HL-60/S4 (cell line): Measurements from ENCODE around the gene FXYD6.
"Not testable (repeated sequence)": the region's sequence is repeated elsewhere in the genome, so short reads cannot be mapped to it uniquely, and the experiment has no call there.

ENCODE experiments used
- in situ Hi-C: fragments of 300-500 bp; cut with MboI; formaldehyde crosslinking; loops from 2 replicates; pipeline ENCODE4 v1.14.3; 2022; ENCODE audit warnings: low sequenced_read_pairs

FXYD6 gene

DNA sequence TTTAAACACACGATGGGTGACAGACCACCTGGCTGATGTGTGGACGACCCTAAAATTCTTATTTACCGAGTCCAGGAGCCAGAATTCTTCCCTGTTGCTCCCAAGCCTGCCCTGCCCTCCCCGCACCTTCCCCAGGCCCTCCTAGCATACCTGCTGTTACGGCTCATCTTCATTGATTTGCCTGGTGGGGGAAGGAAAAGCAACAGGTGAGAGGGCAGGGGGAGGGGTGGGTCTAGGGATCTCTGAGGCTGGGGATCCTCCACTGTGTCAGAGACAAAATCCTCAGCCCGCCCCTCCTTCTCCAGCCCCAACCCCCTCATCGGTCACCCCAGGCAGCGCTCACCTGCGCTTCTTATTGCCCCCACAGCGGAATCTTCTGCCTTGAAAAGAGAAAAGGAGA is 55.9 kb downstream of the FXYD6 start:
- in situ Hi-C loops, result loop anchor here (5.0 to 10.0 kb wide), 3 partner anchors 127 to 354 kb away; partner anchors contain the start of gene SCN2B

DNA sequence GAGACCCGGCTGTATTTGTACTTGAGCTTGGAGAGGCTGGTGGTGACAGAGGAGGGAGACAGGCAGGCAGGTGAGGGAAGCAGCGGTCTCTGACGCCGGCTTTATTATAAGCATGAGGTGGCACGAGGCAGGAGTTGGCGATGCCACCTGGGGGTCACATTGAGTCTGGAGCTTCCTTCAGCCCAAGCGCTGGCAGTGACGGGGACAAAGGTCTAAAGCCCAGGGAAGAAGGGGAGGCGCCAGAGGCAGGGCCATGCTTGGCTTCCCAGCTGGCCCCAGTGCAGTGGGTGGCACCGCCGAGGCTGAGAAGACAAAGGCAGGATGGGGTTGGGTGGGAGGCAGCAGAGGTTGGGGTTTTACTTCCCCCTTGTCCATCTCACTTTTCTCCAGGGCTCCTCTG is 56.4 kb downstream of the FXYD6 start:
- in situ Hi-C loops, result loop anchor here (5.0 to 10.0 kb wide), 3 partner anchors 127 to 355 kb away; partner anchors contain the start of gene SCN2B

GRCh38 chr11:117819096-117820040 is 57.1 kb downstream of the FXYD6 start:
- in situ Hi-C loops, result loop anchor here (5.0 to 10.0 kb wide), 3 partner anchors 128 to 355 kb away; partner anchors contain the start of gene SCN2B

DNA sequence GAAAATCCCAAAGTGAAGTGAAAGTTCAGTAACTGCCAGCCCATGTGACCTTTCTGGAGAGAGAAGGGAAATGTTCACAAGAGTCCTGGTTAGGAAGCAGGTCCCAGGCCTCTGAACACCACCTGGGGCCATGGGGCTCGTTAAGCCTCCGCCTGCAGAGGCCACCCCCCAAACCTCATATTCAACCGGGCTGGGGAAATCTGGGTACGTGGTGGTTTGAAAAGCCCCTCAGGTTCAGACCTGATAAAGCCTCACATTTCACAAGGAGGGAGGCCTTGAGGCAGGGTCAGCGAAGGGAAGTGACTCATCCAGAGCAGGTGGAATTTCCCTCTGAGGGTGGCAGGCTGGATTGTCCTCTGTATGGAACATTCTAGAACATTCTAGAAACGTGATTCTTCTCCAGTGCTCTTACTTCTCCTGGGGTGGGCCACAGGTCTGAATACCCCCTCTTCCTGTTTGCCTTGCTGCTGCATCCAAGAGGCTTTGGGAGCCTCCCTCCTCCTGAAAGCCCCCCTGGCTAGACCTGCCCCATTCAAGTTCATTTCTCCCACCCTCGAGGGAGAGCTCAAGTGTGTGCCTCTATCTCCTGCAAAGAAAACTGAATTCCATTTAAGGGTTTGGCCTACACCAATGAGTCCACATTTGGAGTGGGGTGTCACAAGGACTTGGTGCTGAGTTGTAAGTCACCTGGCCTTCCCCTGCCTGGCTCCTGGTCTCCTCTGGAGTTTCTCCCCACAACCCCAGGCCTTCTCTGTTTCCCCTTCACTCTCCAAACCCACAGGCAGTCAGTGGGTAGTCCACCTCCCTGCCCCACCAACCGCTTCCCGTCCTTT is 58.2 kb downstream of the FXYD6 start:
- in situ Hi-C loops, result no loop called here

DNA sequence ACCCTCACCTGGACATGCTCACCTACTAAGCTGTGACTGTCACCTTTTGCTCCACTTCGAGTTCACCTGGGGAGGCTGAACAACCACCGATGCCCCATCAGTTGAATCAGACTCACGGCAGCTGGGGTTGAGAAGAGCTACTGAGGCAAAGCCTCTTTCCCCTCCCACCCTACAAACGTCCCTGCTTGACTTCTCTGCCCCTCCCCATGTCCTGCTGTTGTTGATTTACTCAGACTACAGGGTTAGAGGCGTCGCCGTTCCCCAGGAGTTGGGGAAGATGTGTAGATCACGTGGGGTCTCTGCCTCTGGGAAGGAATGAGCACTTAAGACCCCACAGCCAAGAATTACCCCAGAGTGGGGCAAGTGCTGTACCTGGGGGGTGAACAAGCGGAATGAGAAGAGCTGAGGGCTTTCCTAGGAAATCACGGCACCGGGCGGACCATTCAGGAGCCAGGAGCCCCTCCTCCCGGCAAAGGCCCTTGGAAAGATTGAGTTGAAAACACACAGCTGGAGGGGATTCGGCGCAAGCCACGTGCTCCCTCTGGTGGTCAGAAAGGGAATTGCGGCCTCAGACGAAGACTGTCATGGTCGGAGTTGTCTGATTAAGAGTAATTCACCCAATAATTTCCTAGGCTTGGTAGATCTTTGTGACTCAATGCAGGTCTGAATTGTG is 59.0 kb downstream of the FXYD6 start:
- in situ Hi-C loops, result no loop called here

DNA sequence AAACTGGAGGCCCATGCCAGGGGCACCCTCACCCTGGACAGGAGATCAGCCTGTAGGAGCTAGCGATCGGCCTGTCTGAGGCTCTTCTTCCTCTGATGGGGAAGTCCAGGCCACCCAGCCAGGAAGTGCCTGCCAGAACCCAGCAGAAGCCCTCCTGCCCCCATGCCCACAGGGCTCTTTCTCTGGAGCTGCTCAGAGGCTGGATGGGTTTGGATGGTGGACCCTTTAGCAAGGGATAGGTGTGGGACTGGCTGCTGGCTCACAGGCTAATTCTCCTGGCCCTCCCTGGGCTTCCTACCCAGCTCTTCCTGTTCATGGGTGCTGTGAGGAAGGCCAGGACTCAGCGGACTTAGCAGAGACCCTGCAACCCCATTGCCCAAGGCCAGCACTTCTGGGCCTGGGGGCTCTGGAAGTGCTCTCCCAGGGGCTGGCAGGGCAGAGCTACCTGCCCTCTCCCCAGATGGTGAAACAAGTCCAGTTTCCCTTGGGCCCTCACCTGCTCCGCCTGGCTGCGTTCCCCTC is 59.6 kb downstream of the FXYD6 start:
- in situ Hi-C loops, result no loop called here

DNA sequence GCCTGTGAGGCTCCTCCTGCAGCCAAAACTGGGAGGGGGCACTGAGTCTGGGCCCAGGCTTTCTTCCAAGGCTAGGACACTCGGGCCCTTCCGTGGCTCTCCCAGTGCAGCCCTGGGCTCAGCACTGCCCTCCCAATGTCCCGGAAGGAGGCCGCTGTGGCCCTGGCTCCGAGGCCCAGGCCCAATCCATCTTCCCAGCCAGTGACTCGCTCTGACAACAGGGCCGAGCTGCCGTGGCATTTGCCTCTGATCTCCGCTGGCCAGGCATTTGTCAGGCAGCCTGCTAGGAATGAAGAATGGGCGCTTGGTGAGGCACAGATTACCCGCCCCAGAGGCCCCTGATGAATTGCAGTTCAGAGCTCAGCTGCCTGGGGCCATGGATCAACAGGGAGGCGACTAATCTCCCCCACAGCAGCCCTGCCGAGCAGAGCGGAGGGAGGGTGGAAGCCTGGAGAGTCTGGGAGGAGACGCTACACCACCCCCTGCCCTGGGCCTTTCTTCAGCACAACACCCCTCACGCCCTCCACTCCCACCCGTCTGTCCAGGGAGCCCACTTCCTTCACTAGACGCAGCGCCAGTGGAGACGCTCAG is 60.2 kb downstream of the FXYD6 start:
- in situ Hi-C loops, result no loop called here

DNA sequence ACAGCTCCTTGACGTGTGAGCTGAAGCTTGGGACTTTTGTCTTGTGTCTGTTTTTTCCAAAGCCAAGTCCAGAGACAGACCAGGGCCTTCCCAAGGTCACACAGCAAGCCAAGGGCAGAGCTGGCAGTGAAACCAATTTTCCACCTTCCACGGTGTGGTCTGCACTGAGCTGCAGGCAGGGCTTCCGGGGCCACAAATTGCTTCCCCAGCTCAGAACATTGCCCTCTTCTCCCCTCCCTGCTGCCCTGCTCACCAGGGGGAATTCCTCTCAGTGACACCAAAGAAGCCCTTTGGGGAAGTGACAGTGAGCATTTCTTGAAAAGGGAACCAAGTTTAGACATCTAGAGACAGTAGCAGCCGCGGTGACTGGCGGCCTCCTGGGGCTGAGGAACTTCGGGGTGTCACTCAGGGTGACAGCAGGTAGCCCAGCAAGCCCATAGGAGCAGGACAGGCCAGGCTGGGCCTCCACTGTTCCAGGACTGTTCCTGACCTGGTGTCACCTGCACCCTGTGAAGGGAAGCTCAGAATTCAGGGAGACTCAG is 61.1 kb downstream of the FXYD6 start:
- in situ Hi-C loops, result no loop called here

DNA sequence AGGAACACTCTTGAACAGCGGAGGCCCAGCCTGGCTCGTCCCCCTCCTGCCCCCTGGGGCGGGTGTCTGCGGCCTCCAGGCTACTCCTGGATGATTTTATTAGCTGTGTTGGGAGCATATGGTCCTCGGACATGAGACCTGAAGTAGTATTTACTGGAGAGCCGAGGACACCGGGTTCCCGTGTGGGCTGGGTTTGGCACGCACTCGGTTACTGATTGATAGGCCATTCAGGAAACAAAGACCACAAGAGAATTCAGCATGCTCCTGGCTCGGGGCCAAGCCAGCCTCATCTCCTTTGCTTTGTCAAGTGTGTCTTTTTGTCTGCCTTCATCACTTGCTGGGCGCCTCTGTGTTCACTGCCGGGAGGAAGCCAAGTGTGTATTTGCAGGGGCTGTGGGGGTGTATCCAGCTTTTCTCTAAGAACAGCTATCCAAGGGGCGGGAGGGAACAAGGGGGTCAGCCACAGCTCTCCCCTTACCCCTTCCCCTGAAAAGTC is 61.6 kb downstream of the FXYD6 start:
- in situ Hi-C loops, result no loop called here

DNA sequence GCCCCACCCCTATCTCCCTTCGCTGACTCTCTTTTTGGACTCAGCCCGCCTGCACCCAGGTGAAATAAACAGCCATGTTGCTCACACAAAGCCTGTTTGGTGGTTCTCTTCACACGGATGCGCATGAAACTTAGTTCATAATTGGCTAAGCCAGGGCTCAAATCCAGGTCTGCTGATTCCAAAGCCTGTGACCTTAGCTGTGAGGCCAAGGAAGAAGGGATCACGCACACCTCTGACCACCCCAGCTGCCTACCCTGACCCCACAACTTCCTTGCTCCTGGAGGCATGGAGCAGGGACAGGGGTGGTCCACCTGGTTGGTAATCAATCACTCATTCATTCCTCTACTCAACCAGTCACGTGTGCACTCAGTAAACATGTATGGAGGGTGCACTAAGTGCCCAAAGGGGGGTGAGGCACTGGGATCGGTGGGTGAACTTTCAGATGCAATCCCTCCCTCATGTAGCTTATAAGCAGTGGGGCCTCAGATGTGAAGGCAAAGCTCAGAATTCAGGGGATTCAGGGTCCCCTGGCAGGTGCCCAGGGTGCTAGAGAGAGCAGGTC is 62.2 kb downstream of the FXYD6 start:
- in situ Hi-C loops, result no loop called here

DNA sequence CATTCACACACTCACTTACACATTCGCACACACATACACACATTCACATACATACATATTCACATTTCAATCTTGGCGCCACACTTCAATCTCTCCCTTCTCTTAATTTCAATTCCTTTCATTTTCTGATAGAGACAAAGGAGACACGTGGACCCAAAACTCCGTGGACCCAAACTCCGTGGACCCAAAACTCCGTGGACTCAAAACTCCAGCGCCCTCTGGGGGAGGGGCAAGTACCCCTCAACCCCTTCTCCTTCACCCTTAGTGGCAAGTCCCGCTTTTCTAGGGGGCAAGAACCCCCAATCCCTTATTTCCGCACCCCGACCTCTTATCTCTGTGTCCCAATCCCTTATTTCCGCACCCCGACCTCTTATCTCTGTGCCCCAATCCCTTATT is 66.4 kb downstream of the FXYD6 start:
- in situ Hi-C loops, result not testable (repeated sequence)

DNA sequence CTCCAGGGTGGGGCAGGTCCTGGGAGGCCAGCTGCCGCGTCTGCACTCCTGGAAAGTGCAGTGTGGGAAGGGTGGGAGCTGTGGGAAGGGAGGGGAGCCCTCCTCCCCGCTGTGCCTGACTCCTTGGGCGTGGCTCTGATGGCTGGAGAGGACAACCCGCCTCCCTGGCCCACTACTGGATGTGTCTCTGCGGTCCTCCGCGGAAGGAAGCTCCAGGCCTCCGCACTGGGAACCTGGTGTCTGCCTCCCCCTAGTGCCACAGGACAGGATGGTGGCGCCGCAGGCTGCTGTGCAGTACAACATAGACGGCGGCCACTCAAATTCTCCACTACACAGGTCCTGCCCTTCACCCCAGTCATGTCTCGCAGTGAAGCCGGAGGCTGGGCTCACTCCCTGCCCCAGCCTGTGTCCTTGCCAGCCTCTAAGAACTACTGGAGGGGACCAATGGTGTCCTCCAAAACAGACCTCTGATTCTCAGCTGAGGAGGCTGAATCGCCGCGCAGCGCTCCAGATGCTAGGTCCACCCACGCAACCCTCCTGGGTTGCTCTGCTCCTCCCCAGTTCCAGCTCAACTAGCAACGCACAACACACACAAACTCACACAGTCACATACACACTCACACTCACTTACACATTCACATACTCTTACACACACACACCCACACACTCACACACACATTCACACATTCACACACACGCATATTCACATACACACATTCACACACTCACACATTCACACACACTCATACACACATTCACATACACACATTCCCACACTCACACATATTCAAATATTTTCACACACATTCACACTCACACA is 67.0 kb downstream of the FXYD6 start:
- in situ Hi-C loops, result no loop called here

DNA sequence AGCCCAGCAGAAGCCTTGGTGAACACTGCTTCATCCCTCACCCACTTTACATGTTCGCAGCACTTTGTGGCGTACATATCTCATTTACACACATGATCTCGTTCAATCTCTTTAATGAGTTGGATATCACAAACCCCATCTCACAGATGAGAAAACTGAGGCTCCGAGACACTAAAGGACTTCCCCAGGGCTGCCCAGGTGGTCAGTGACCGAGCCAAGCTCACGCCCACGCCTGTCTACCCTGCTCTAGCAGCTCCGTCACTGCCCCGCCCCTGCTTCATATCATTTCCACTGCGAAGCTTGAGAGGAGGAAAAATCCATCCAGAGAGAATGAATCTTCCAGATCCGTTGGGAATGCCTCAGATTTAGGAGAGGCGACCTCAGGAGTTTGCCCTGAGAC is 67.7 kb downstream of the FXYD6 start:
- in situ Hi-C loops, result no loop called here

- in situ Hi-C loops, result no loop called here
Observed at GRCh38 chr11:117807482-117808327, 68.8 kb downstream of the FXYD6 start.

- in situ Hi-C loops, result no loop called here
Observed at GRCh38 chr11:117806846-117807245, 69.6 kb downstream of the FXYD6 start.

DNA sequence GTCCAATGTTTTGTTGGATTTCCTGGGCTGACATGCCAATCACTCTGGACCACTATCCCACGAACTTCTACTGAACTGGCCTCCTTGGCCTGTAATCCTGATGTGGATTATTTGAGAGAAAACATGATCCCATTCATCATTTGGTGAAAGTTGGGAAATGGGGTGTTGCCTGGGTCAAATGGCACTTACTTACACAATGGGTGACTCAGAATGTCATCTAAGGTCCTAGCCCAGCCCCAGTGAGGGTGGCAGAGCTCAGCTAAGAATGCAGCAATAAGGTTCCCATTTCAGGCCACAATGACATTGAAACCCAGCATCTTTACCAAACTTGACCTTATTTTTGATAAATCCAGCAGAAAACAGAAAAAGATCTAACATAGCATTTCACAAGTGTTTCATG is 71.4 kb downstream of the FXYD6 start:
- in situ Hi-C loops, result no loop called here

GRCh38 chr11:117803896-117804295 is 72.6 kb downstream of the FXYD6 start:
- in situ Hi-C loops, result no loop called here

DNA sequence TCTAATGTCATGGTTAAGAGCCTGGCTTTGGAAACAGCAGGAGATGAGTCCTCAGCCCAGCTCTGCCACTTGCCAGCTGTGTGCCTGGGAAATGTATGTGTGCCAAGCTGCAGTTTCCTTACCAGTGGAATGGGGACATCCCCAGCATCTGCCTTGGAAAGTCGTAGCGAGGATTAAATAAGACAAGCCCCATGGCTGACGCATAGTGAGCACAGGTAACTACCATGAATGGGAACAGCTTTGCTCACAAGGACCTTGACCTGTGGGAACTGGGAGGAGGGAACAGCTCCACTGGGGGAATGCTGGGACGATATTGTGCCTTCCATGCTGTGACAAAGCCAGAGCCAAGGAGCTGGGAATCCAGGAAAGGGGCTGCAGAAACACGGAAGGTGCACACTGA is 76.8 kb downstream of the FXYD6 start:
- in situ Hi-C loops, result no loop called here
